Natural killer cell treated with Interleukin-12 subunit alpha and Interleukin-12 subunit beta and Interleukin-15 and Interleukin-18, amount 100 ng/mL, for 72 hours (primary cell): ENCODE data around the gene VIPAS39. TPM values are rescaled to one million over a fixed set of nuclear protein-coding genes. Genes with fewer than 3 reads are reported as not detected.

Experiments used
- ATAC-seq, 2 donors: fragments of 150-1000 bp; cut with Tn5 transposase in 1 of 2; sonication (Bioruptor Pico), chemical (Tn5 transposase) in 1 of 2; 2 replicates each; pipeline ENCODE4 v1.10.0; 2021
- DNase-seq: peaks from one replicate; pipeline ENCODE4 v3.0.0; 2022; ENCODE audit warnings: low spot score
- H3K27ac Mint-ChIP-seq, 2 donors: 1 replicate in 1 of 2; 2 replicates in 1 of 2; pipeline ENCODE4 v1.8.0; 2022; ENCODE audit warnings: mixed read lengths in 2 of 2, mild to moderate bottlenecking in 1 of 2, moderate library complexity in 1 of 2
- H3K27me3 Mint-ChIP-seq, 2 donors: 1 replicate in 1 of 2; 2 replicates in 1 of 2; pipeline ENCODE4 v1.8.0; 2022; ENCODE audit warnings: mixed read lengths in 2 of 2
- H3K36me3 Mint-ChIP-seq: one replicate; pipeline ENCODE4 v1.8.0; 2022; ENCODE audit warnings: mixed read lengths
- H3K4me1 Mint-ChIP-seq, 2 donors: 1 replicate in 1 of 2; 2 replicates in 1 of 2; pipeline ENCODE4 v1.8.0; 2022; ENCODE audit warnings: low read depth in 2 of 2, mixed read lengths in 2 of 2, mild to moderate bottlenecking in 1 of 2
- H3K4me3 Mint-ChIP-seq: one replicate; pipeline ENCODE4 v1.8.0; 2022; ENCODE audit warnings: mixed read lengths
- H3K9me3 Mint-ChIP-seq: 2 replicates; pipeline ENCODE4 v1.8.0; 2022; ENCODE audit warnings: mixed read lengths
- total RNA-seq, 2 donors: library from RNA; stranded (reverse); gene quantifications; one replicate each; pipeline ENCODE4 v1.2.3, GENCODE V29; 2022

VIPAS39 gene
- total RNA-seq, 2 donors from 2014 or later, result 19.0 to 22.0 TPM

- Mint-ChIP-seq H3K36me3 (no peaks in the 10 kb centered on the region), H3K27ac (peak overlapping the region in 1 of 2 donors; percentile 32), H3K4me1 (peaks cover 14 to 17% of the 10 kb centered on the region in 2 donors), H3K4me3 (peak overlapping the region; percentile 16), H3K9me3 (no peaks in the 10 kb centered on the region), H3K27me3 (no peaks in the 10 kb centered on the region)
- ATAC-seq (peak in 1 of 2 donors; percentile 57), DNase-seq (no peak)
Measured at GRCh38 chr14:77407158-77407557, 50.2 kb downstream of the VIPAS39 start.

- no peaks in the 10 kb centered on the region for H3K27me3 Mint-ChIP-seq
- no peak for DNase-seq
- peak in 1 of 2 donors; percentile 43 for ATAC-seq
- no peaks in the 10 kb centered on the region for H3K9me3 Mint-ChIP-seq
- H3K4me3 Mint-ChIP-seq, result peak overlapping the region; percentile 16
- no peaks in the 10 kb centered on the region for H3K36me3 Mint-ChIP-seq
- peak overlapping the region in 1 of 2 donors; percentile 15 for H3K27ac Mint-ChIP-seq
- peaks cover 14 to 17% of the 10 kb centered on the region in 2 donors for H3K4me1 Mint-ChIP-seq
Measured at GRCh38 chr14:77406718-77407117, 50.7 kb downstream of the VIPAS39 start.

GRCh38 chr14:77406086-77406485 is 51.3 kb downstream of the VIPAS39 start:
- no peaks in the 10 kb centered on the region for H3K9me3 Mint-ChIP-seq

GRCh38 chr14:77403768-77404167 is 53.6 kb downstream of the VIPAS39 start:
- no peaks in the 10 kb centered on the region for H3K9me3 Mint-ChIP-seq
- ATAC-seq, result no peak
- H3K4me1 Mint-ChIP-seq, result peaks cover 14 to 17% of the 10 kb centered on the region in 2 donors
- H3K27ac Mint-ChIP-seq, result no peak overlapping the region
- no peak for DNase-seq
- no peak overlapping the region for H3K4me3 Mint-ChIP-seq
- H3K36me3 Mint-ChIP-seq, result no peaks in the 10 kb centered on the region
- H3K27me3 Mint-ChIP-seq, result peaks cover 8 to 10% of the 10 kb centered on the region in 2 donors

More at GRCh38 chr14:77406086-77406485, 51.3 kb downstream of the VIPAS39 start:
- peak overlapping the region in 1 of 2 donors; percentile 15 for H3K27ac Mint-ChIP-seq
- H3K36me3 Mint-ChIP-seq, result no peaks in the 10 kb centered on the region
- H3K4me1 Mint-ChIP-seq, result peaks cover 14 to 17% of the 10 kb centered on the region in 2 donors
- ATAC-seq (no peak), DNase-seq (no peak)
- H3K4me3 Mint-ChIP-seq, result no peak overlapping the region
- H3K27me3 Mint-ChIP-seq, result no peaks in the 10 kb centered on the region

- peaks cover 10% of the 10 kb centered on the region in 2 donors for H3K27me3 Mint-ChIP-seq
- H3K9me3 Mint-ChIP-seq, result no peaks in the 10 kb centered on the region
- no peaks in the 10 kb centered on the region for H3K36me3 Mint-ChIP-seq
- no peak overlapping the region for H3K27ac Mint-ChIP-seq
- H3K4me3 Mint-ChIP-seq, result no peak overlapping the region
- no peaks in the 10 kb centered on the region for H3K4me1 Mint-ChIP-seq
- ATAC-seq (no peak), DNase-seq (no peak)
Measured at GRCh38 chr14:77400216-77400615, 57.2 kb downstream of the VIPAS39 start.

GRCh38 chr14:77390188-77390587 is 67.2 kb downstream of the VIPAS39 start:
- no peaks in the 10 kb centered on the region for H3K27me3 Mint-ChIP-seq
- no peaks in the 10 kb centered on the region for H3K36me3 Mint-ChIP-seq
- no peak overlapping the region for H3K4me3 Mint-ChIP-seq
- no peak for DNase-seq
- no peaks in the 10 kb centered on the region for H3K9me3 Mint-ChIP-seq
- no peak overlapping the region for H3K27ac Mint-ChIP-seq
- no peak for ATAC-seq
- H3K4me1 Mint-ChIP-seq, result no peaks in the 10 kb centered on the region

- H3K4me3 Mint-ChIP-seq, result no peak overlapping the region
- peaks cover 6 to 12% of the 10 kb centered on the region in 2 donors for H3K27me3 Mint-ChIP-seq
- H3K4me1 Mint-ChIP-seq, result peaks cover 18 to 19% of the 10 kb centered on the region in 2 donors
- no peaks in the 10 kb centered on the region for H3K36me3 Mint-ChIP-seq
- DNase-seq (no peak), ATAC-seq (no peak)
- H3K27ac Mint-ChIP-seq, result no peak overlapping the region
- no peaks in the 10 kb centered on the region for H3K9me3 Mint-ChIP-seq
Measured at GRCh38 chr14:77378701-77379100, 78.7 kb downstream of the VIPAS39 start.

- Mint-ChIP-seq H3K27ac (no peak overlapping the region), H3K36me3 (no peaks in the 10 kb centered on the region), H3K4me3 (no peak overlapping the region), H3K9me3 (no peaks in the 10 kb centered on the region), H3K4me1 (peaks cover 24 to 29% of the 10 kb centered on the region in 2 donors), H3K27me3 (peaks cover 6 to 12% of the 10 kb centered on the region in 2 donors)
- ATAC-seq (no peak), DNase-seq (no peak)
Measured at GRCh38 chr14:77377502-77377844, 79.9 kb downstream of the VIPAS39 start.

- DNase-seq (peak; percentile 88), ATAC-seq (peak; percentile 97)
- H3K36me3 Mint-ChIP-seq, result no peaks in the 10 kb centered on the region
- peaks cover 26 to 31% of the 10 kb centered on the region in 2 donors for H3K4me1 Mint-ChIP-seq
- H3K27ac Mint-ChIP-seq, result peak within 1 kb of the TSS in 1 of 2 donors; percentile 90
- H3K27me3 Mint-ChIP-seq, result peaks cover 6 to 12% of the 10 kb centered on the region in 2 donors
- peak within 1 kb of the TSS; percentile 95 for H3K4me3 Mint-ChIP-seq
- H3K9me3 Mint-ChIP-seq, result no peaks in the 10 kb centered on the region
Measured at GRCh38 chr14:77376771-77377501, 80.5 kb downstream of the VIPAS39 start, which contains the start of the genes SAMD15 and TMED8. TSS of gene SAMD15 (plus strand) at chr14:77377379. CDS start at chr14:77377419, 40 bp downstream. TSS of gene TMED8 (minus strand) at chr14:77377094. CDS start at chr14:77377053, 41 bp downstream.

Other genes starting within 250 kb of the VIPAS39 start
- not detected for gene NGB, start 186.4 kb downstream of the VIPAS39 start, total RNA-seq
- 10 to 100 TPM; 16.1 to 33.1 TPM for gene POMT2, start 136.7 kb downstream of the VIPAS39 start, total RNA-seq
- 10 to 100 TPM in 1 of 2 donors, 1 to 10 TPM in 1; 6.5 to 11.6 TPM for gene GSTZ1, start 136.6 kb downstream of the VIPAS39 start, total RNA-seq
- 10 to 100 TPM; 23.3 to 25.0 TPM for gene TMED8, start 80.5 kb downstream of the VIPAS39 start, total RNA-seq
- gene SAMD15, start 80.2 kb downstream of the VIPAS39 start, total RNA-seq, result under 1 TPM; 0.43 to 0.50 TPM
- gene NOXRED1, start 34.1 kb downstream of the VIPAS39 start, total RNA-seq, result 1 to 10 TPM in 1 of 2 donors, under 1 TPM in 1; 0.45 to 1.3 TPM
- gene AHSA1, start 492 bp upstream of the VIPAS39 start, total RNA-seq, result 100 to 1,000 TPM; 214 to 245 TPM
- gene ISM2, start 41.2 kb upstream of the VIPAS39 start, total RNA-seq, result under 1 TPM; 0.14 to 0.36 TPM
- 10 to 100 TPM; 44.0 to 65.7 TPM for gene SPTLC2, start 159.0 kb upstream of the VIPAS39 start, total RNA-seq